NT2/D1 (cell line): ENCODE data around the gene DOCK10.

Experiments used
- DNase-seq: peaks from one replicate; pipeline ENCODE4 v3.0.0-alpha.2; 2011; ENCODE audit warnings: low read depth, low spot score
- H3K27me3 ChIP-seq: 2 replicates; pipeline ENCODE4 v1.6.0; 2011; ENCODE audit warnings: mild to moderate bottlenecking; ENCODE audit not compliant: insufficient read length, insufficient read depth
- H3K36me3 ChIP-seq: 2 replicates; pipeline ENCODE4 v1.6.1; 2011; ENCODE audit warnings: mild to moderate bottlenecking, low read length, mixed read lengths; ENCODE audit not compliant: insufficient read depth, insufficient read length
- H3K4me1 ChIP-seq: 2 replicates; pipeline ENCODE4 v1.5.1; 2011; ENCODE audit not compliant: insufficient read depth, insufficient read length
- H3K4me3 ChIP-seq: 2 replicates; pipeline ENCODE4 v1.5.1; 2011; ENCODE audit warnings: low read depth; ENCODE audit not compliant: insufficient read length
- H3K9ac ChIP-seq: 2 replicates; pipeline ENCODE4 v1.6.0; 2011; ENCODE audit warnings: low read depth; ENCODE audit not compliant: insufficient read length
- H3K9me3 ChIP-seq: 2 replicates; pipeline ENCODE4 v1.5.1; 2011; ENCODE audit warnings: mild to moderate bottlenecking, low read length; ENCODE audit not compliant: insufficient read depth
- SUZ12 ChIP-seq: IDR thresholded peaks from 2 replicates; pipeline ENCODE4 v1.6.1; 2011; ENCODE audit not compliant: insufficient read length, insufficient read depth; ENCODE audit errors: extremely low read depth
- YY1 ChIP-seq: IDR thresholded peaks from 2 replicates; pipeline ENCODE4 v1.6.1; 2011; ENCODE audit not compliant: insufficient read length, insufficient read depth
- ZNF274 ChIP-seq: IDR thresholded peaks from 2 replicates; pipeline ENCODE4 v1.6.1; 2011; ENCODE audit warnings: mild to moderate bottlenecking, low read depth, low read length

Gene DOCK10

GRCh38 chr2:225033440-225034318 is 8.6 kb downstream of the DOCK10 start:
- no peaks in the 10 kb centered on the region for H3K4me1 ChIP-seq
- no peak for DNase-seq
- H3K9me3 ChIP-seq = no peaks in the 10 kb centered on the region
- TF ChIP-seq YY1 = no peak
- no peak for TF ChIP-seq ZNF274
- no peak for TF ChIP-seq SUZ12
- H3K36me3 ChIP-seq = no peaks in the 10 kb centered on the region
- no peak overlapping the region for H3K9ac ChIP-seq
- H3K4me3 ChIP-seq = no peak overlapping the region
- no peaks in the 10 kb centered on the region for H3K27me3 ChIP-seq

- Histone ChIP-seq H3K27me3 (no peaks in the 10 kb centered on the region), H3K36me3 (no peaks in the 10 kb centered on the region), H3K4me1 (no peaks in the 10 kb centered on the region), H3K4me3 (no peak overlapping the region), H3K9ac (no peak overlapping the region), H3K9me3 (no peaks in the 10 kb centered on the region)
- no peak for DNase-seq
- TF ChIP-seq SUZ12 (no peak), ZNF274 (no peak), YY1 (no peak)
These were observed 10.0 kb downstream of the DOCK10 start for GRCh38 chr2:225032246-225032645.

- Histone ChIP-seq H3K27me3 (no peaks in the 10 kb centered on the region), H3K9me3 (no peaks in the 10 kb centered on the region), H3K4me3 (no peak overlapping the region), H3K36me3 (no peaks in the 10 kb centered on the region), H3K4me1 (no peaks in the 10 kb centered on the region), H3K9ac (no peak overlapping the region)
- no peak for DNase-seq
- TF ChIP-seq ZNF274 (no peak), SUZ12 (no peak), YY1 (no peak)
These were observed 10.7 kb downstream of the DOCK10 start for GRCh38 chr2:225031599-225031998.

GRCh38 chr2:225030893-225031292 is 11.4 kb downstream of the DOCK10 start:
- no peak overlapping the region for H3K4me3 ChIP-seq
- no peaks in the 10 kb centered on the region for H3K4me1 ChIP-seq
- DNase-seq = no peak
- TF ChIP-seq ZNF274 (no peak), YY1 (no peak), SUZ12 (no peak)
- no peaks in the 10 kb centered on the region for H3K9me3 ChIP-seq
- H3K36me3 ChIP-seq = no peaks in the 10 kb centered on the region
- no peaks in the 10 kb centered on the region for H3K27me3 ChIP-seq
- no peak overlapping the region for H3K9ac ChIP-seq

GRCh38 chr2:225030203-225030602 is 12.1 kb downstream of the DOCK10 start:
- no peaks in the 10 kb centered on the region for H3K36me3 ChIP-seq
- no peak for TF ChIP-seq ZNF274
- TF ChIP-seq YY1 = no peak
- no peak for TF ChIP-seq SUZ12
- no peak overlapping the region for H3K4me3 ChIP-seq
- H3K27me3 ChIP-seq = no peaks in the 10 kb centered on the region
- H3K4me1 ChIP-seq = no peaks in the 10 kb centered on the region
- no peak overlapping the region for H3K9ac ChIP-seq
- no peaks in the 10 kb centered on the region for H3K9me3 ChIP-seq
- DNase-seq = no peak

- no peak overlapping the region for H3K4me3 ChIP-seq
- no peak for DNase-seq
- no peak overlapping the region for H3K9ac ChIP-seq
- no peaks in the 10 kb centered on the region for H3K36me3 ChIP-seq
- no peaks in the 10 kb centered on the region for H3K27me3 ChIP-seq
- H3K9me3 ChIP-seq = no peaks in the 10 kb centered on the region
- no peak for TF ChIP-seq YY1
- TF ChIP-seq SUZ12 = no peak
- TF ChIP-seq ZNF274 = no peak
- no peaks in the 10 kb centered on the region for H3K4me1 ChIP-seq
These were observed 13.7 kb downstream of the DOCK10 start for GRCh38 chr2:225028572-225028971.

- H3K9me3 ChIP-seq = no peaks in the 10 kb centered on the region
- no peaks in the 10 kb centered on the region for H3K4me1 ChIP-seq
- no peak for DNase-seq
- no peak overlapping the region for H3K4me3 ChIP-seq
- no peaks in the 10 kb centered on the region for H3K36me3 ChIP-seq
- H3K9ac ChIP-seq = no peak overlapping the region
- no peaks in the 10 kb centered on the region for H3K27me3 ChIP-seq
- no peak for TF ChIP-seq YY1
- no peak for TF ChIP-seq SUZ12
- no peak for TF ChIP-seq ZNF274
These were observed 15.1 kb downstream of the DOCK10 start for GRCh38 chr2:225027061-225027762.
